K562 (cell line): ENCODE measurements around the gene RNF215. TPM values are rescaled to one million over a fixed set of nuclear protein-coding genes. Genes with fewer than 3 reads are reported as not detected.

Experiments used
- ADNP ChIP-seq: fragments of 200-800 bp; sonication (Bioruptor generic); IDR thresholded peaks from 2 replicates; pipeline ENCODE4 v1.6.1; 2016; ENCODE audit warnings: missing genetic modification characterization, missing compliant biosample characterization
- ARID1B ChIP-seq: fragments of 450-650 bp; IDR thresholded peaks from 2 replicates; pipeline ENCODE4 v1.6.1; 2016; ENCODE audit warnings: antibody characterized with exemption, mild to moderate bottlenecking, inconsistent platforms
- BRF1 ChIP-seq: IDR thresholded peaks from 3 replicates; pipeline ENCODE4 v1.6.1; 2011; ENCODE audit warnings: borderline replicate concordance, mild to moderate bottlenecking; ENCODE audit not compliant: insufficient read length; ENCODE audit errors: extremely low read depth
- CBX1 ChIP-seq: sonication (generic); IDR thresholded peaks from 2 replicates; pipeline ENCODE4 v1.6.1; 2016; ENCODE audit warnings: antibody characterized with exemption, low read depth, mild to moderate bottlenecking
- CBX3 ChIP-seq, 2 experiments: IDR thresholded peaks; 1 replicate in 1 of 2; 2 replicates in 1 of 2; pipeline ENCODE4 v1.6.1; 2012; ENCODE audit warnings: inconsistent platforms in 2 of 2, low read length in 2 of 2, borderline replicate concordance in 1 of 2, control low read depth in 1 of 2
- ELK1 ChIP-seq: sonication (generic); formaldehyde crosslinking; IDR thresholded peaks from 2 replicates; pipeline ENCODE4 v1.8.1; 2022; ENCODE audit warnings: missing genetic modification reagents
- GATAD2A ChIP-seq: fragments of 450-650 bp; IDR thresholded peaks from 2 replicates; pipeline ENCODE4 v1.6.1; 2017
- HIVEP1 ChIP-seq: fragments of 250-450 bp; sonication (Bioruptor Pico); IDR thresholded peaks from 2 replicates; pipeline ENCODE4 v1.4.0; 2020; ENCODE audit warnings: mild to moderate bottlenecking
- HMGN3 ChIP-seq: IDR thresholded peaks from 2 replicates; pipeline ENCODE4 v1.6.1; 2011; ENCODE audit warnings: borderline replicate concordance, low read depth, mild to moderate bottlenecking, mixed read lengths, low read length; ENCODE audit not compliant: insufficient read length; ENCODE audit errors: extremely low read depth
- MEF2D ChIP-seq: conservative IDR thresholded peaks from 2 replicates; pipeline ENCODE4 v1.6.1; 2016; ENCODE audit warnings: low read depth, missing genetic modification characterization, missing compliant biosample characterization
- NCOA2 ChIP-seq, 2 experiments: fragments of 450-650 bp; IDR thresholded peaks; 2 replicates each; pipeline ENCODE4 v1.6.1; 2018; ENCODE audit warnings: mild to moderate bottlenecking in 2 of 2, moderate library complexity in 1 of 2; ENCODE audit not compliant: partially characterized antibody in 2 of 2
- NFE2 ChIP-seq: IDR thresholded peaks from 2 replicates; pipeline ENCODE4 v1.6.1; 2014; ENCODE audit warnings: antibody characterized with exemption, low read depth
- NFRKB ChIP-seq: fragments of 450-650 bp; IDR thresholded peaks from 2 replicates; pipeline ENCODE4 v1.6.1; 2016; ENCODE audit warnings: low read depth
- NFYB ChIP-seq: IDR thresholded peaks from 2 replicates; pipeline ENCODE4 v1.6.1; 2011; ENCODE audit warnings: mild to moderate bottlenecking, moderate library complexity; ENCODE audit not compliant: insufficient read length; ENCODE audit errors: extremely low read depth
- PCBP2 ChIP-seq: fragments of 200-400 bp; formaldehyde crosslinking; IDR thresholded peaks from 2 replicates; pipeline ENCODE4 v1.6.1; 2018; ENCODE audit warnings: low read length, low read depth, mild to moderate bottlenecking, moderate library complexity; ENCODE audit not compliant: poor library complexity, severe bottlenecking
- POLR2AphosphoS5 ChIP-seq: IDR thresholded peaks from 2 replicates; pipeline ENCODE4 v1.6.1; 2011; ENCODE audit warnings: mild to moderate bottlenecking, low read depth, low read length, moderate library complexity; ENCODE audit not compliant: control insufficient read depth, insufficient read depth
- RBBP5 ChIP-seq: fragments of 200-600 bp; sonication (generic); IDR thresholded peaks from 2 replicates; pipeline ENCODE4 v1.6.1; 2012; ENCODE audit warnings: borderline replicate concordance, mild to moderate bottlenecking, low read length, control low read depth, inconsistent platforms; ENCODE audit not compliant: insufficient read depth, poor library complexity, severe bottlenecking
- RBM14 ChIP-seq: fragments of 200-400 bp; formaldehyde crosslinking; IDR thresholded peaks from 2 replicates; pipeline ENCODE4 v1.6.1; 2018; ENCODE audit warnings: low read depth, mild to moderate bottlenecking, low read length, moderate library complexity, borderline replicate concordance; ENCODE audit not compliant: insufficient read depth
- SMC3 ChIP-seq: conservative IDR thresholded peaks from 2 replicates; pipeline ENCODE4 v1.6.1; 2011; ENCODE audit warnings: low read depth, low read length, improper control_type of control experiment; ENCODE audit not compliant: insufficient read depth
- SPI1 ChIP-seq: IDR thresholded peaks from 2 replicates; pipeline ENCODE4 v1.6.1; 2011; ENCODE audit warnings: low read depth, low read length, control low read depth, borderline replicate concordance
- SRSF7 ChIP-seq: fragments of 200-400 bp; formaldehyde crosslinking; optimal IDR thresholded peaks from 2 replicates; pipeline ENCODE3; 2017; ENCODE audit warnings: mild to moderate bottlenecking, low read depth, low read length
- ZFP1 ChIP-seq: fragments of 450-650 bp; formaldehyde crosslinking; IDR thresholded peaks from 2 replicates; pipeline ENCODE4 v1.4.0; 2020; ENCODE audit warnings: mild to moderate bottlenecking, mixed read lengths
- ZNF217 ChIP-seq: sonication (generic); formaldehyde crosslinking; IDR thresholded peaks from 2 replicates; pipeline ENCODE4 v1.8.0; 2022; ENCODE audit warnings: mild to moderate bottlenecking, missing genetic modification reagents
- ZNF507 ChIP-seq: conservative IDR thresholded peaks from 2 replicates; pipeline ENCODE4 v1.6.1; 2017; ENCODE audit warnings: missing genetic modification characterization, missing compliant biosample characterization
- ZNF639 ChIP-seq, 2 experiments: fragments of 200-800 bp in 1 of 2; sonication (Bioruptor generic) in 1 of 2; sonication (generic) in 1 of 2; formaldehyde crosslinking in 1 of 2; IDR thresholded peaks in 1 of 2; conservative IDR thresholded peaks in 1 of 2; 2 replicates each; pipeline versions ENCODE4 v1.5.0 to v1.6.1; 2016 to 2020; ENCODE audit warnings: missing compliant biosample characterization in 1 of 2, missing genetic modification characterization in 1 of 2, missing genetic modification reagents in 1 of 2
- ZNF77 ChIP-seq: fragments of 250-450 bp; sonication (Bioruptor Pico); IDR thresholded peaks from 2 replicates; pipeline ENCODE4 v1.5.0; 2020
- polyA plus RNA-seq, 8 experiments: library from polyadenylated mRNA; depleted of rRNA in 4 of 8; stranded (reverse) in 5 of 8; unstranded in 3 of 8; fragments of >200 nt; fragmentation: Nextera tagmentation in 2 of 8; fragmentation: Illumina TruSeq in 1 of 8; extraction: Ambion mirVana in 2 of 8; extraction: Trizol in 1 of 8; gene quantifications; 2 replicates each; pipeline versions ENCODE4 v1.2.1 to v1.2.3, GENCODE V29; 2011 to 2014; ENCODE audit warnings: inconsistent platforms in 1 of 8, missing spikeins in 1 of 8
- total RNA-seq, 7 experiments: library from RNA; depleted of rRNA in 6 of 7; stranded (reverse); fragments of >200 nt in 6 of 7; fragmentation: Illumina TruSeq in 2 of 7; extraction: Trizol in 2 of 7; gene quantifications; 2 replicates each; pipeline versions ENCODE4 v1.2.1 to v1.2.3, GENCODE V29; 2011 to 2021; ENCODE audit warnings: low replicate concordance in 1 of 7

The RNF215 gene
- total and polyA plus RNA-seq, 9 of the 15 experiments (the other 6 are each of a cell fraction or from before 2014, with no cell fraction given) = 0.08 to 9.8 (median 2.7) TPM

- TF ChIP-seq ELK1 (CRISPR knock-in tag) = no peak
- TF ChIP-seq NFYB = no peak
- TF ChIP-seq SMC3 = no peak
- no peak for TF ChIP-seq BRF1
- no peak for TF ChIP-seq ZNF507 (tag)
- no peak for TF ChIP-seq GATAD2A
- TF ChIP-seq ZNF217 (CRISPR knock-in tag) = no peak
- no peak for TF ChIP-seq HIVEP1 (CRISPR knock-in tag)
- no peak for TF ChIP-seq CBX1
- TF ChIP-seq ZFP1 = no peak
- TF ChIP-seq SRSF7 = no peak
- peak; percentile 51; the same call in 1 of the 2 replicates for TF ChIP-seq ADNP (tag)
- peak; percentile 32; the same call in 1 of the 2 replicates for TF ChIP-seq NFE2
- no peak for TF ChIP-seq RBM14
- TF ChIP-seq NFRKB = peak; percentile 22; the same call in 1 of the 2 replicates
- TF ChIP-seq ZNF639 (CRISPR knock-in tag; conservative IDR thresholded peaks at IDR 0.05 in 1 of 2, IDR thresholded peaks at IDR 0.05 in 1 of 2) = no peak; a peak in 1 of 4 replicates
- TF ChIP-seq RBBP5 = no peak
- TF ChIP-seq HMGN3 = peak; percentile 30
- peak; percentile 28; the same call in 1 of the 2 replicates for TF ChIP-seq SPI1
- no peak for TF ChIP-seq ZNF77 (CRISPR knock-in tag)
- no peak for TF ChIP-seq CBX3 (IDR thresholded peaks at IDR 0.05; ENCODE audit: borderline replicate concordance in 1 of 2, low read length in 2 of 2)
- peak; percentile 91 for TF ChIP-seq ARID1B
- TF ChIP-seq NCOA2 (IDR thresholded peaks at IDR 0.05; ENCODE audit: partially characterized antibody in 2 of 2) = no peak
- no peak for TF ChIP-seq PCBP2
- TF ChIP-seq POLR2AphosphoS5 = peak; percentile 74; the same call in 1 of the 2 replicates
- no peak for TF ChIP-seq MEF2D (tag)
These were observed 34.7 kb upstream of the RNF215 start (continued) for GRCh38 chr22:30421695-30422480.
